Dendritic cell treated with granulocyte-macrophage colony-stimulating factor and Interleukin-4, amounts not matched to agents 40 ng/mL and 50 ng/mL, for 4 days (primary cell): ENCODE data around the gene UMODL1.
A peak's percentile ranks its signal among the peaks of the same experiment; 100 is the strongest.

ENCODE experiments used
- H3K27ac Mint-ChIP-seq: one replicate; pipeline ENCODE4 v1.8.0; 2022; ENCODE audit warnings: mild to moderate bottlenecking, mixed read lengths
- H3K27me3 Mint-ChIP-seq: one replicate; pipeline ENCODE4 v1.8.0; 2022; ENCODE audit warnings: mild to moderate bottlenecking, mixed read lengths
- H3K36me3 Mint-ChIP-seq: one replicate; pipeline ENCODE4 v1.8.0; 2022; ENCODE audit warnings: low read depth, mixed read lengths
- H3K4me1 Mint-ChIP-seq: one replicate; pipeline ENCODE4 v1.8.0; 2022; ENCODE audit warnings: low read depth, mixed read lengths
- H3K4me3 Mint-ChIP-seq: one replicate; pipeline ENCODE4 v1.8.0; 2022; ENCODE audit warnings: mild to moderate bottlenecking, moderate library complexity, mixed read lengths
- H3K9me3 Mint-ChIP-seq: one replicate; pipeline ENCODE4 v1.8.0; 2022; ENCODE audit warnings: mixed read lengths
- intact Hi-C: fragments of 100-400 bp; cut with micrococcal nuclease; formaldehyde crosslinking; loops from one replicate; pipeline ENCODE4 v1.15.0; 2022

The UMODL1 gene

GRCh38 chr21:42161956-42162681, 91.0 kb downstream of the UMODL1 start:
- intact Hi-C loops = loop anchor here (5.0 kb wide), 1 partner anchor 35 kb away; no protein-coding TSS in a partner anchor

GRCh38 chr21:42162831-42163510, 91.9 kb downstream of the UMODL1 start:
- Mint-ChIP-seq H3K9me3 (no peaks in the 10 kb centered on the region), H3K36me3 (no peaks in the 10 kb centered on the region), H3K27me3 (peaks cover 15% of the 10 kb centered on the region), H3K4me3 (no peak overlapping the region), H3K4me1 (peaks cover 23% of the 10 kb centered on the region), H3K27ac (peak overlapping the region; percentile 44)
- intact Hi-C loops = loop anchor here (5.0 kb wide), 1 partner anchor 34 kb away; no protein-coding TSS in a partner anchor

More at GRCh38 chr21:42161956-42162681, 91.0 kb downstream of the UMODL1 start:
- H3K27ac Mint-ChIP-seq = peak overlapping the region; percentile 44
- no peak overlapping the region for H3K4me3 Mint-ChIP-seq
- H3K27me3 Mint-ChIP-seq = peaks cover 17% of the 10 kb centered on the region
- no peaks in the 10 kb centered on the region for H3K36me3 Mint-ChIP-seq
- no peaks in the 10 kb centered on the region for H3K9me3 Mint-ChIP-seq
- peaks cover 23% of the 10 kb centered on the region for H3K4me1 Mint-ChIP-seq

GRCh38 chr21:42163511-42163863, 92.4 kb downstream of the UMODL1 start:
- H3K36me3 Mint-ChIP-seq = no peaks in the 10 kb centered on the region
- H3K27ac Mint-ChIP-seq = peak overlapping the region; percentile 44
- H3K27me3 Mint-ChIP-seq = peaks cover 15% of the 10 kb centered on the region
- H3K4me3 Mint-ChIP-seq = no peak overlapping the region
- peaks cover 23% of the 10 kb centered on the region for H3K4me1 Mint-ChIP-seq
- H3K9me3 Mint-ChIP-seq = no peaks in the 10 kb centered on the region
- intact Hi-C loops = loop anchor here (5.0 kb wide), 1 partner anchor 34 kb away; no protein-coding TSS in a partner anchor

GRCh38 chr21:42164064-42164789, 93.1 kb downstream of the UMODL1 start:
- no peak overlapping the region for H3K4me3 Mint-ChIP-seq
- no peaks in the 10 kb centered on the region for H3K36me3 Mint-ChIP-seq
- H3K27me3 Mint-ChIP-seq = peaks cover 11% of the 10 kb centered on the region
- H3K9me3 Mint-ChIP-seq = no peaks in the 10 kb centered on the region
- peak overlapping the region; percentile 44 for H3K27ac Mint-ChIP-seq
- intact Hi-C loops = loop anchor here (1.0 to 5.0 kb wide), 3 partner anchors 33 to 285 kb away; no protein-coding TSS in a partner anchor
- H3K4me1 Mint-ChIP-seq = peaks cover 23% of the 10 kb centered on the region

GRCh38 chr21:42164818-42165217, 93.7 kb downstream of the UMODL1 start:
- Mint-ChIP-seq H3K27ac (no peak overlapping the region), H3K27me3 (peaks cover 6% of the 10 kb centered on the region), H3K4me3 (no peak overlapping the region), H3K4me1 (peaks cover 25% of the 10 kb centered on the region), H3K9me3 (no peaks in the 10 kb centered on the region), H3K36me3 (no peaks in the 10 kb centered on the region)
- intact Hi-C loops = loop anchor here (1.0 to 5.0 kb wide), 3 partner anchors 32 to 284 kb away; no protein-coding TSS in a partner anchor

GRCh38 chr21:42165901-42166300, 94.8 kb downstream of the UMODL1 start:
- intact Hi-C loops = no loop called here
- H3K27me3 Mint-ChIP-seq = no peaks in the 10 kb centered on the region
- no peak overlapping the region for H3K4me3 Mint-ChIP-seq
- no peaks in the 10 kb centered on the region for H3K36me3 Mint-ChIP-seq
- H3K4me1 Mint-ChIP-seq = peaks cover 36% of the 10 kb centered on the region
- H3K27ac Mint-ChIP-seq = no peak overlapping the region
- no peaks in the 10 kb centered on the region for H3K9me3 Mint-ChIP-seq

- no peak overlapping the region for H3K27ac Mint-ChIP-seq
- no peaks in the 10 kb centered on the region for H3K9me3 Mint-ChIP-seq
- H3K4me3 Mint-ChIP-seq = no peak overlapping the region
- H3K36me3 Mint-ChIP-seq = no peaks in the 10 kb centered on the region
- intact Hi-C loops = loop anchor here (5.0 kb wide), 1 partner anchor 38 kb away; no protein-coding TSS in a partner anchor
- peaks cover 21% of the 10 kb centered on the region for H3K4me1 Mint-ChIP-seq
- H3K27me3 Mint-ChIP-seq = no peaks in the 10 kb centered on the region
Measured at GRCh38 chr21:42169758-42170157, 98.6 kb downstream of the UMODL1 start.

GRCh38 chr21:42171091-42172053, 100.3 kb downstream of the UMODL1 start:
- Mint-ChIP-seq H3K9me3 (no peaks in the 10 kb centered on the region), H3K27me3 (peaks cover 10% of the 10 kb centered on the region), H3K4me1 (peaks cover 21% of the 10 kb centered on the region), H3K27ac (peak overlapping the region; percentile 17), H3K36me3 (no peaks in the 10 kb centered on the region), H3K4me3 (no peak overlapping the region)
- intact Hi-C loops = loop anchor here (5.0 kb wide), 1 partner anchor 36 kb away; no protein-coding TSS in a partner anchor

GRCh38 chr21:42172596-42173483, 101.7 kb downstream of the UMODL1 start:
- Mint-ChIP-seq H3K9me3 (no peaks in the 10 kb centered on the region), H3K36me3 (no peaks in the 10 kb centered on the region), H3K27ac (no peak overlapping the region), H3K27me3 (peaks cover 10% of the 10 kb centered on the region), H3K4me3 (no peak overlapping the region), H3K4me1 (peaks cover 21% of the 10 kb centered on the region)
- intact Hi-C loops = loop anchor here (5.0 kb wide), 1 partner anchor 34 kb away; no protein-coding TSS in a partner anchor

- Mint-ChIP-seq H3K4me1 (peaks cover 21% of the 10 kb centered on the region), H3K36me3 (no peaks in the 10 kb centered on the region), H3K27ac (no peak overlapping the region), H3K27me3 (peaks cover 12% of the 10 kb centered on the region), H3K4me3 (no peak overlapping the region), H3K9me3 (no peaks in the 10 kb centered on the region)
- intact Hi-C loops = loop anchor here (5.0 kb wide), 1 partner anchor 33 kb away; no protein-coding TSS in a partner anchor
Measured at GRCh38 chr21:42174173-42174572, 103.1 kb downstream of the UMODL1 start.

- H3K27ac Mint-ChIP-seq = no peak overlapping the region
- intact Hi-C loops = no loop called here
- H3K27me3 Mint-ChIP-seq = peaks cover 12% of the 10 kb centered on the region
- H3K4me3 Mint-ChIP-seq = no peak overlapping the region
- H3K9me3 Mint-ChIP-seq = no peaks in the 10 kb centered on the region
- peaks cover 15% of the 10 kb centered on the region for H3K4me1 Mint-ChIP-seq
- H3K36me3 Mint-ChIP-seq = no peaks in the 10 kb centered on the region
Measured at GRCh38 chr21:42175110-42175710, 104.1 kb downstream of the UMODL1 start.

- H3K27me3 Mint-ChIP-seq = peaks cover 12% of the 10 kb centered on the region
- no peaks in the 10 kb centered on the region for H3K36me3 Mint-ChIP-seq
- no peak overlapping the region for H3K4me3 Mint-ChIP-seq
- H3K4me1 Mint-ChIP-seq = no peaks in the 10 kb centered on the region
- H3K9me3 Mint-ChIP-seq = no peaks in the 10 kb centered on the region
- intact Hi-C loops = no loop called here
- no peak overlapping the region for H3K27ac Mint-ChIP-seq
Measured at GRCh38 chr21:42176859-42177258, 105.7 kb downstream of the UMODL1 start.
